Stimulated activated CD4-positive, alpha-beta T cell treated with anti-CD3 and anti-CD28 coated beads, Interleukin-4, amount 100 ng/mL, for 1 hour (primary cell): Measurements from ENCODE around the gene FUS.
"Not testable (repeated sequence)": the region's sequence is repeated elsewhere in the genome, so short reads cannot be mapped to it uniquely, and the experiment has no call there.

ENCODE experiments used
- DNase-seq: peaks from one replicate; pipeline ENCODE4 v3.0.0-alpha.2; 2020

The FUS gene

DNA sequence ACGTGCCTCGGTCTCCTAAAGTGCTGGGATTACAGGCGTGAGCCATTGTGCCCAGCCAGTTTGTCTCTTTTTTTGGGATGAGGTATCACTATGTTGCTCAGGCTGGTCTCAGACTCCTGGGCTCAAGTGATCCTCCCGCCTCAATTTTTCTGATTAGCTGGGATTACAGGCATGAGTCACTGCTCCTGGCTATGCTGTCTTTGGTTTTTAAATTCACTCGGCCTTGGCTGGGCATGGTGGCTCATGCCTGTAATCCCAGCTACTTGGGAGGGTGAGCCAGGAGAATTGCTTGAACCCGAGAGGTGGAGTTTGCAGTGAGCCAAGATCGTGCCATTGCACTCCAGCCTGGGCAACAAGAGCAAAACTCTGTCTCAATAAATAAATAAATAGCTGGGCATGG lies 35.5 kb upstream of the FUS start:
- DNase-seq = not testable (repeated sequence)

DNA sequence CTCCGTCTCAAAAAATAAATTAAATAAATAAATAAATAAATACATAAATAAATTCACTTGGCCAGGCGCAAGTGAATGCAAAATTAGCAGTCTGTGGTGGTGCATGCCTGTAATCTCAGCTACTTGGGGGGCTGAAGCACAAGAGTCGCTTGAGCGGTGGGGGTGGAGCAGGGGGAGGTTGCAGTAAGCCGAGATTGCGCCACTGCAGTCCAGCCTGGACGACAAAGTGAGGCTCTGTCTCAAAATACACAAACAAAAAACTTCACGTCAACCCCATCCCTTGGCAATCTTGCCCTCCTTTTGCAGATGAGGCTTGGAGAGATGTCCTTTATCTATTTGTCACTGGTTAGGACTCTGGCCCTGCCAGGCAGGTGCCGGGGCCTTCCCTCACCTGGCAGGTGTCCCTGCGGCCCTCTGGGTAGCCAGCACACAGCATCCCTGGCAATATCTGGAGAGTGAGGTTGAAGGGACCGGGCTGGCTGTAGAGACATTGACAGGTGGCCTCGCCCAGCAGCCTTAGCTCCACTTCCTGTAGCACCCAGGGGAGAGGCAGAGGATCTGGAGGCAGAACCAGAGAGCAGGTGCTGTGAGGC lies 34.4 kb upstream of the FUS start:
- no peak for DNase-seq

DNA sequence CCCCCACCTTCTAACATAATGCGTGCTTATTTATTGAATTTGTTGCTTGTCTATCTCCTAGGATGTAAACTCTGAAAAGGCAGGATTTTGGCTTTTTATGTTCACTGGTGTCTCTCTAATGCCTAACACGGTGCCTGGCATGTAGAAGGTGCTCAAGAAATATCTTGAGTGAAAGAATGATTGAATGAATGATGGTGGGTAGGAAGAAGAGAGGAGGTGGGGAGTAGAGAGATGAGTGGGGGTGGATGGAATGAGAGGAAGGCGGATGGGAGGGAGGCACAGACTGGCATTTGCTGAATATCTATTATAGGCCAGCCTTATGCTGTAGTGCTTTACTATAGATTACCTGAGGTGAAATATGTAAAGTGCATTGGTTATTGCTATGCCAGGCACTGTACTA lies 32.4 kb upstream of the FUS start:
- DNase-seq = no peak

DNA sequence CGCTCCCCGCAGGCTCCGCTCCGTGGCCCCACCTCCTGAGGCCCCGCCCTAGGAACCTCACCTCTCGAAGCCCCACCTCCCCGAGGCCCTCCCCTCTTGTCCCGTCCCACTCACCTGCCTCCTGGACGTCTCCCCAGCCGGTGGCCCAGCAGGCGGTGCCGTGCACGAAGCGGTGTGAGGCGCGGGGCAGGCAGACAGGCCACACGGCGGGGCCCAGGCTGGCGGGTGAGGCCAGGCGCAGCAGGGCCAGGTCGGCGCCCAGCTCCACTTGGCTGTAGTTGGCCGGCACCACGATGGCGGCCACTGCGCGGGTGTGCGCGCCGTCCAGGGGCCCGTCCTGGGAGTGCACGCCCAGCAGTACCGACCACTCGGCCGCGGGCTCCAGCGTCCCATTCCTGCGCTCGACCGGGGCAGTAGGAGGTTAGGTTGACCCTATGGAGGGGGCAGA lies 31.6 kb upstream of the FUS start:
- no peak for DNase-seq

DNA sequence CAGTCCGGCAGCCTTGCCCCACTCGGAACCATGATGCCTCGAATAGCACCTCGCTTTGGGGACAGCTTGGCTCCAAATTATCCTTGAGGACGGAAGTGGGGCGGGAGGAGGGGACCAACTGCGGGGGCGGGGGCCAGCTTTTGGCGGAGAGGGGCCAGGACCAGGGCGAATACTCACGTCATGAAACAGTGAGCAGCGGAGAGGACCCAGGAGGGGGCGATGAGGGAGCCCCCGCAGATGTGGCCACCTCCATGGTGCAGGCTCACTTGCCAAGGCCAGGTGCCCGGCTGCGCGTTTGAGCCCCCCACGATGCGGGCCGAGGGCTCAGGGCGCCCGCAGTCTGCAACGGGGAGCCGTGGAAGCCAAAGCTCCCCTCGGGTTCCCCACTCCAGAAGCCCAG lies 31.0 kb upstream of the FUS start:
- no peak for DNase-seq

DNA sequence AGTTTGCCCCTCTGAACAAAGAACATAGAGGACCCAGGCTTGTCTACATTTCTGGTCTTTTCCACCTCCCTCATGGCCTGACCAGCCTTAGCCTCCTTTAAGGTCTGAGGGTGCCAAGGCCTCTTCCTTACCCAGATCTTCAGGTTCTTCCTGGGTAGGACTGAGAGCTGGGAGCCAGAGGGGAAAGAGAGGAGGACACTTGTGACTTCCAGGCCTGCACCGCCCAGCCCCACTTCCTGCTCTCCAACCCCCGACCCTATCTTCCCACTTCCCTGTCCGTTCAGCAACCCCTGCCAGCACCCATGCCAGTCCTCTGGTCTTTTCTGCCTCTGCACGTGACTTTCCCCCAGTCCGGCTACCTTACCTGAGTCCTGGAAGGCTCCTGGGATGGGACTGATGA lies 30.6 kb upstream of the FUS start:
- DNase-seq = no peak

DNA sequence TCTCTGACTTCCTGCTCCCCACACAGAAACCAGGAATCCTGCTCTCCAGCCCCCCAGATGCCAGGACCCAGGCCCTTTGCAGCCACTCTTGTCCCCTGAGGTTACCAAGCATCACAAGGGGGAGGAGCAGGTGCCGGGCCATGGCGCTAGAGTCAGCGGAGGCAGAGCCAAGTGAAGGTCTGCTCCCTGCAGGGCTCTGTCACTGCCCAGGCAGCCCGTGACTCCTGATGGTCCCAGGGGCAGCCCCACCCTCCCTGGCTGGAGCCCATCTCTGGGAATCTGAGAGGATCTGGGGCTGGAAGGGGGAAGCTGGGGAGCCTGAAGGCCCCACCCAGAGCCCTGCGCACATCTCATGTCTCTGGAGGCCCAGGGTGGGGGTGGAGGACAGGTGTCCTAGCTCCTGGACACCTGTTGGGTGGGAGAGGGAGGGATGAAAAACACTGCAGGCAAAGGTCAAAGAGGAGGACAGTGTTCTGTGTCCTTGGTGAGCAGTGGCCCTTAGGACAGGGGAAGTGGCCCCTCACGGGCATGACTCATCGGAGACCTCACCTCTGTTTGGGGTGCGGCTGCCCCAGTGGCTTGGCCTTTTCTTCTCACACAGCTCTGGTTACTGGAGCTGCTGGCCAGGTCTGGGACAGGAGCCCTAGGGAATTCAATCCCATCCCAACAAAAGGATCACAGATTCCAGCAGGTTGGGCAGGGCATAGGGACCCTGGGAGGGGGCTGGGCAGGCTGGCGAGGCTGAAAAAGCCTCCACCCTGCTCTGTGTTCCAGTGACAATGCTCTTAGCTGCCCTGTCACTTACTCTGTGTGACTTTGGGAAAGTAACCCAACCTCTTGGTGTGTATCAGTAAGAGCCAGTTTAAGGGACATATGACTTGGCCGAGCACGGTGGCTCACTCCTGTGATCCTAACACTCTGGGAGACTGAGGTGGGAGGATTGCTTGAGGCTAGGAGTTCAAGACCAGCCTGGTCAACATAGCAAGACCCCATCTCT lies 29.7 kb upstream of the FUS start, which contains the start of gene PRSS36:
TSS of gene PRSS36 (minus strand) at position 173 of the 997 bp plus-strand sequence. CDS start at position 142, 31 bp downstream.
- no peak for DNase-seq

DNA sequence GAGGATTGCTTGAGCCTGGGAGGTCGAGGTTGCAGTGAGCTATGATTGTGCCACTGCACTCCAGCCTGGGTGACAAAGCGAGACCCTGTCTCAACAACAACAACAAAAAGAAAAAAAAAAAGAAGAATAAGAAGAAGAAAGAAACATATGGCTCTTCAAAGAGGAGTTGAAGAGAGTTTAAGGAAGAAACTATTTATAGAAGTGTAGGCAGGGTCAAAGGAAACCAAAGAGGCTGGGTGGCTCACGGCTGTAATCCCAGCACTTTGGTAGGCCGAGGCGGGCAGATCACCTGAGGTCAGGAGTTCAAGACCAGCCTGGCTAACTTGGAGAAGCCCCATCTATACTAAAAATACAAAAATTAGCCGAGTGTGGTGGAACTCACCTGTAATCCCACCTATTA lies 29.0 kb upstream of the FUS start:
- not testable (repeated sequence) for DNase-seq

DNA sequence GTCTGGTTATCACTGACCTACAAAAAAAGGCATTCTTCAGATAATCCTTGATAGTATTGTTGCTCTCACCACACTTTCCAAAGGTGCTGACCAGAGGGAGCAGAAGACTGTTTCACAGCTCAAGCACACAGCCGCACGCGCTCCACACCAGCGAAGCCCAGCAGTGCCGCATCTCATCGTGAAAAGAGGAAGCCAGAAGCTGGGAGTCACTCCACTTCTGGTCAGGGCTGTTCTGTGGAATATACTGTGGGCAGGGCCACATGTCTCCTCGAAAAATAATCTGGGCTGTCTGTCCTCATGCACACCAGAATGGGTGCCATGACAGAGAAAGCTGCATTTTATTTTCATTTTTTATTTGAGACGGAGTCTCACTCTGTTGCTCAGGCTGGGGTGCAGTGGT lies 22.8 kb upstream of the FUS start:
- DNase-seq = no peak

DNA sequence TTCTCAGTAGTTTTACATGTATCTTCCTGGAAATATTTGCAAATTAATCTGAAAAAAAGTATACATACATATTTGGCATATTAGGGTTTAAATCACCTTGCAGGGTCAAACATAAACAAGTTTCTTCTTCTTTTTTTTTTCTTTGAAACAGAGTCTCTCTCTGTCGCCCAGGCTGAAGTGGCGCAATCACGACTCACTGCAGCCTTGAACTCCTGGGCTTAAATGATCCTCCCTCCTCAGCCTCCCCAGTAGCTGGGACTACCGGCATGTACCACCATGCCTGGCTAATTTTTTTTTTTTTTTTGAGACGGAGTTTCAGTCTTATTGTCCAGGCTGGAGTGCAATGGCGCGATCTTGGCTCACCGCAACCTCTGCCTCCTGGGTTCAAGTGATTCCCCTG lies 12.6 kb upstream of the FUS start:
- no peak for DNase-seq

DNA sequence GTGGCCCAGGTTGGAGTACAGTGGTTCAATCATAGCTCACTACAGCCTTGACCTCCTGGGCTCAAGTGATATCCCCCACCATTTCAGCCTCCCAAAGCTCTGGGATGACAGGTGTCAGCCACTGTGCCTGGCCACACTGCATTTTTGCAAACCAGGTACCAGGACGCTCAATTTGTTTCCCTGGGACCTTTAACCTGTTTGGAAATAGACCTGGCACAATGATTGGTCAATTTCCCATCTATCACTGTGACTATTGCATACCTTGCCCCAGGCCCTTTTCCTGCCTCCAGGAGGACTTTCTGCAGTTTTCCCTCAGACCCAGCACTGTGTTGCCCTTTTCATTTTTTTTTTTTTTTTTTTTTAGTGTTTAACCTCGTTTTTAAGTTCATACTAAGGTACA lies 11.1 kb upstream of the FUS start:
- no peak for DNase-seq

DNA sequence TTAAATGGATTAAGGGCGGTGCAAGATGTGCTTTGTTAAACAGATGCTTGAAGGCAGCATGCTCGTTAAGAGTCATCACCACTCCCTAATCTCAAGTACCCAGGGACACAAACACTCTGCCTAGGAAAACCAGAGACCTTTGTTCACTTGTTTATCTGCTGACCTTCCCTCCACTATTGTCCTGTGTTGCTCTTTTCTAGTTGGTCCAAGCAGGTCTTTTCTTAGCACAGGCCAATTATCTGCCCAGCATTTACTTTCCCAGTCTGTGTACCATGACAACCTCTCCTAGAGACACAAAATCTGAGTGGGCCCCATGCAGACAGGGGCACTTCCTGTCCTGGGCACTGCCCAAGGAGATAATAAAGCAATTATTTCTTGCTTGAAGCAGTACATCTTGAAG lies 9.9 kb upstream of the FUS start:
- not testable (repeated sequence) for DNase-seq

DNA sequence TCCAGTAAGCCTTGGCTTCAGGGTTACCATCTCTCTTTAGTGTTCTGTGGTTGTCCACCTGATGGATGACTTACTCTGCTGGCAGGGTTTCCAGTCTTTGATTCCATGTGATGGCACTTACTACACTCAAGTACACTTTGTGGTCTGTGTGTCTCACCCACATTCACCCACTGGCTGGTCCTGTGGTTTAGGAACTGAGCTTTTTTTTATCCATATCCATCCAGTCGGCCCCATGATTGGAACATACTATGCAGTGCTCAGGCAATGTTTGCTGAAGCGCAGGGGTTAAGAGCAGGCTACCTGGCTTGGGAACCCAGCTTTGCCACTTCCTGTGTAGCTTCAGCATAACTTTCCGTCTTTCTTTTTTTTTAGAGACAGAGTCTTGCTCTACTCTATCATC lies 2.8 kb upstream of the FUS start:
- DNase-seq = peak; percentile 19

DNA sequence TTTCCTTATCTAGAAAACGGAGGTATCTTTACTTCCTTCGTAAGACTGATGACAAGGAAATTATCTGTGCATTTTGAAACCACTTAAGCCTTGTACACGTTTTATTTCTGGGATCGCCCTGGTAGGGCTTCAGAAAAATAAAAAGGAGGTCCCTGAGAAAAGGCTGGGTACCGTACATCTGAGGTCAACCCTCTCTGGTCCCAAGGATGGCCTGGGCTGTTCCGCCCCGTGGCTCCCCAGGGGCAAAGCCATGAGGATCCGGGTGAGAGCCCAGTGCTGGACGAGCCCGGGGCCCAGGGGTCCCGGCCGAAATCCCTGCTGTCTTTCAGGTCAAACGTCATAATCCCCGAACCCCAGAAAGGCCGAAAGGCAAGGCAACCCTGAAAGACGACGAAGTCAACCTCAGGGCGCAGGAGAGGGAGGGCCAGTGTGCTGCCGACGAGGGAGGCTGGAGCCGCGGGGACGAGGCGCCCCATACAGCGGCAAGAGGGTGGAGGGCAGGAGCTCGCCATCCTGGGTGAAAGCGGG lies 656 bp upstream of the FUS start:
- DNase-seq = no peak

DNA sequence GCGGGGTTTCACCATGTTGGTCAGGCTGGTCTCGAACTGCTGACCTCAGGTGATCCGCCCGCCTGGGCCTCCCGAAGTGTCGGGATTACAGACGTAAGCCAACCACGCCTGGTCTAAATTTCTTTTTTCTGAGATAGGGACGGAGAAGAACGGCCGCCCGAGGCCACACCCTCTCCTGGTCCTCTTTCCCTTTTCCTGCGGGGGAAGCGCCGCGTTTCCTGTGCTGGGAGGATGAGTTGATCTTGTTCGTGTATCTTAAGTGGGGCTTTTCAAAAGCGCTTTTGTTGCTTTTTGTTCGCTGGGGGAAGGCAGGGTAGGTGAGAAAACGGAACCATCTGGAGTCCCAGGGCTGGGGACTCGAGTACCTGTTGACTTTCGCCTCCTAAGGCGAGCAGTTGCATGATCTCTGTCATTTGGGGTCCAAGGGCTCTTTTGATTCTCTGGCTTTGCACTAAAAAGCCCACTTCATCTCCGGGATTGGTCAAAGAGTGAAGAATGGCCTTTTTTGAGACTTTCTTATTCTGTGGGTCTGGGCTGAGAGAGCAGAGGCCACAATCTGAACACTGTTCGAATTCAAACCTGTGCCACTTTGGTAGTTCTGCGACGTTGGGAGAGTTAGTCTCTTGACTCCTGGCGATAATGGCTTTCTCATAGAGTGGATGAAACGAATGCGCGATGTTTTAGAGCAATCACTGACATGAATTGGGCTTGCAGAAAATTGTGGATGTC lies 1.3 kb downstream of the FUS start:
- peak; percentile 24 for DNase-seq

DNA sequence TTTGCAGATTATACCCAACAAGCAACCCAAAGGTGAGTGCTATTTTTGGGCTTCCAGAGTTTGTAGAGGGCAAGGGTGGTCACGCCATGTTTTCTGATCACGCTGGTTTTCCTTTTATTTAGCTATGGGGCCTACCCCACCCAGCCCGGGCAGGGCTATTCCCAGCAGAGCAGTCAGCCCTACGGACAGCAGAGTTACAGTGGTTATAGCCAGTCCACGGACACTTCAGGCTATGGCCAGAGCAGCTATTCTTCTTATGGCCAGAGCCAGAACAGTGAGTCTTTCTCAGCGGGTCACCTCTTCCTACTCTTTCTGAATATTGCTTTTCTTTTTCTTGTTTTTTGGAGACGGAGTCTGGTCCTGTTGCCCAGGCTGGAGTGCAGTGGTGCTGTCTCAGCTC lies 2.5 kb downstream of the FUS start:
- DNase-seq = no peak

DNA sequence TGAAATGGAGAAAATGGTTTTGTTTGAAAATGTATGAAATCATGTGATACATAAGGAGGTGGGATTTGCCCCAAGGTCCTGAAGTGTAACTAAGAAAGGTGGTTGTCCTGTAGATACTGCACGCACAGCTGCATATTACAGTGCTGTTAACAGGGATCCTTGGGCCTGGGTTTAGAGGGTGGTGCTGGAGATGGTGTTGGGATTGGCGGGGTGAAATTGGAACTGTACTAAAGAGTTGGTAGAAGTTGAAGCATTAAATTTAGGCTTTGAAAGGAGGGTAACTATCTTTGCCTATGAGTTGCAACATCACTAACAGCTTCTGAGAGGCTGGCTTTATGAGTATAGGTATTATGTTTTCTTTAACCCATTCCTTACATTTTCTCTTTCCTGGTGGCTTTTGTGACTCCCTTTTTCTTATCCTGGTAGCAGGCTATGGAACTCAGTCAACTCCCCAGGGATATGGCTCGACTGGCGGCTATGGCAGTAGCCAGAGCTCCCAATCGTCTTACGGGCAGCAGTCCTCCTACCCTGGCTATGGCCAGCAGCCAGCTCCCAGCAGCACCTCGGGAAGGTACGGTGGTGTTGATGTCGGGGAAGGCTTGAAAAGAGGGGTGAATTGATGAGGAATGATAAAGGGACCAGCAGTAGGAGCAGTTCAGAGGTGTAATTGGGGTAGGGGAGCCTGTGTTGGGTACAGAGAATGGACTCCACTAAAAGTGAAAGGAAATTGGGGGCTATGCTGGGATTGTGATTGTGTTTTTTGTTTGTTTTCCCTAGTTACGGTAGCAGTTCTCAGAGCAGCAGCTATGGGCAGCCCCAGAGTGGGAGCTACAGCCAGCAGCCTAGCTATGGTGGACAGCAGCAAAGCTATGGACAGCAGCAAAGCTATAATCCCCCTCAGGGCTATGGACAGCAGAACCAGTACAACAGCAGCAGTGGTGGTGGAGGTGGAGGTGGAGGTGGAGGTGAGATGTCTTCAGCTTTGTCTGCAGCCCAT lies 3.8 kb downstream of the FUS start:
- DNase-seq = no peak

DNA sequence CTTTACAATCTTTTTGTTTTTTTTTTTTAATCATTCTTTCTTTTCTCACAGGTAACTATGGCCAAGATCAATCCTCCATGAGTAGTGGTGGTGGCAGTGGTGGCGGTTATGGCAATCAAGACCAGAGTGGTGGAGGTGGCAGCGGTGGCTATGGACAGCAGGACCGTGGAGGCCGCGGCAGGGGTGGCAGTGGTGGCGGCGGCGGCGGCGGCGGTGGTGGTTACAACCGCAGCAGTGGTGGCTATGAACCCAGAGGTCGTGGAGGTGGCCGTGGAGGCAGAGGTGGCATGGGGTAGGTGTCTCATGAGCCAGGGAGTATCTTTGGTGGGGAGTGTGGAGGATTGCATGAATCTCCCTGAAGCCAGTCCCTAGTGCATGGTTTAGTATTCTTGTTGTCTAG lies 4.9 kb downstream of the FUS start:
- no peak for DNase-seq

DNA sequence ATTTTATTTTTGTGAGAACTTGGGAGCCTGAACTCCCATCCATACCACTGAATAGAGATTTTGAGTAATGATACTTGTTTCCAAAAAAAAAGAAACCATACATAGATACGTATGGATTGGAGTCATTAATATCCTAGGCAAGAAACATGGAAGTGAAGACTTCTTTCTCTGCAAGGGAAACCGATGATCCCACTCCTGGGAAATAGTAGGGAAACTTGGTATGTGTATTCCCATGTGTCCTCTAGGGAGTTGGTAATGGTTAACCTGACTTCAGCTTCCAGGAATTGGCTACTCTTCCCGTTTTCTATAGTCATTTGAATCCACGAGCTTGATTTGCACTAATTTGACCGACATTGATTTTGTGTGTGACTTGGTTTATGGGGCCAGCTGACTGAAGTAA lies 5.4 kb downstream of the FUS start:
- DNase-seq = no peak

DNA sequence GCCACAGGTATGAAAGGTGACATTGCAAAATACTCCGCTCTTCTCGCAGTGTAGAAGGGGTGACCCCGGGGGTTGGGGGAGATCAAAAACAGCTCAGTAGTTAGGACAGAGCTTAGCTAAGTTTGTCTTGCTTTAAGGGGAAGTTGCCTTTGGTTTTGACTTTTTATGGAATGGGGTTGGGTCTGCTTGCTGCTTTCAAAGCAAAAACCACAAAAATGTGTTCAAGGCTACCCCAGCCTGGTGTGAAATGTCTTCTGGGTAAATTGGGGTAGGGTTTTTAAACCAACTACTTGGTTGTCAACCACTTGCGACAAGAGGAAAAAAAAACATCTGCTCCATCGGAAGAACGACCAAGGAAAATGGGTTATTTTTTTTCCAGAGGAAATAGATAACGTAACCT lies 6.2 kb downstream of the FUS start:
- DNase-seq = no peak

DNA sequence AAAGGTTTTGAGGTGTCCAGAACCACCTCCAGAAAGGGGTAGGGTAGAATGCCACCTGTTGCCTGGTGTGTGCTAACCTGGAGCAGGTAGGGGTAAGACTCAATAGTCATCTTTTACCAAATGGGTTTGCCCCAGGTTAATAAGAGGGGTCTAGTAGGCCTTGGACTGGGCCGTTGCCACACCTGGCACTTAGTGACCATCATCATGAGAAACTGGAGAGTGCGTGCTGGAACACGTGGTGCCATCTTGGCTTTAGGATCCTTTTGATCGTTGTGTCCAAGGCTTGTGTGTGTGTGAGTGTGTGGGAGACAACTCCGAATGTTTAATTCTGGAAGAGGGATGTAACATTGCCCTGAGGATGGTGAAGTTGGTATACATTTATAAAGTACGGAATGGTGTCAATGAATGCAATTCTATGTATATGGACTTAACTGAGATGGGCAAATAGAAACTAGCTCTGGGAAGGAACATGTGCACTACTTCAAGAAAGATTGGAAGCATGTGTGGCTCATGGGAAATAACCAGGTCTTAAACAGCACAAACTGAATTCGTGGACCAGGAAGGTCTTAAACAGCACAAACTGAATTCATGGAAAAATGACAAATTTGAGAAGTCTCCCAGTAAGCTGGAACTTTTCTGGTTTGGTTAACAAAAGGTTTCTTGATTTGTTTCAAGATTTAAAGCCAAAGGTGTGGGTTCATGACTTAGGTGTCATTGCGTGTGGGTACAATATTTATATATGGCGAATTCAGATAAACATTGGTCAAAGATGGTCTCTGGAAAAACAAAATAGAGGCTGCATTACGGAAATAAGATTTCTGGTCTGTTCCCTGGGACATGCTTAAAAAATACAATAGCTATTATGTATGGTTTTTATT lies 7.2 kb downstream of the FUS start:
- DNase-seq = no peak
